Astrocyte of the spinal cord (primary cell): ENCODE results near the gene PHLPP1.
"Not testable (repeated sequence)": the region's sequence is repeated elsewhere in the genome, so short reads cannot be mapped to it uniquely, and the experiment has no call there.

Experiments used
- DNase-seq: peaks from one replicate; pipeline ENCODE4 v3.0.0; 2011; ENCODE audit warnings: low read depth, low spot score
- H3K4me3 ChIP-seq: 2 replicates; pipeline ENCODE4 v1.5.1; 2011; ENCODE audit warnings: low read depth, mild to moderate bottlenecking, low read length, moderate library complexity
- CTCF ChIP-seq: IDR thresholded peaks from 2 replicates; pipeline ENCODE4 v1.5.1; 2012; ENCODE audit warnings: low read depth, mild to moderate bottlenecking, low read length, inconsistent platforms
- in situ Hi-C: cut with HindIII; loops from 2 replicates; pipeline ENCODE4 v1.10.0; 2017; ENCODE audit warnings: low sequenced_read_pairs

The PHLPP1 gene

GRCh38 chr18:62734290-62734689 is 18.9 kb downstream of the PHLPP1 start:
- H3K4me3 ChIP-seq = no peak overlapping the region
- no peak for TF ChIP-seq CTCF
- no peak for DNase-seq
- in situ Hi-C loops = no loop called here

- no peak overlapping the region for H3K4me3 ChIP-seq
- in situ Hi-C loops = no loop called here
- no peak for TF ChIP-seq CTCF
- no peak for DNase-seq
These were observed 20.0 kb downstream of the PHLPP1 start for GRCh38 chr18:62735387-62735786.

- TF ChIP-seq CTCF = no peak
- in situ Hi-C loops = no loop called here
- DNase-seq = no peak
- no peak overlapping the region for H3K4me3 ChIP-seq
These were observed 20.9 kb downstream of the PHLPP1 start for GRCh38 chr18:62736077-62736855.

- H3K4me3 ChIP-seq = no peak overlapping the region
- TF ChIP-seq CTCF = no peak
These were observed 22.0 kb downstream of the PHLPP1 start for GRCh38 chr18:62737241-62737873.

GRCh38 chr18:62738639-62739038 is 23.3 kb downstream of the PHLPP1 start:
- no peak overlapping the region for H3K4me3 ChIP-seq
- TF ChIP-seq CTCF = no peak
- DNase-seq = no peak
- in situ Hi-C loops = no loop called here

More at GRCh38 chr18:62737241-62737873, 22.0 kb downstream of the PHLPP1 start:
- DNase-seq = no peak
- in situ Hi-C loops = no loop called here

- H3K4me3 ChIP-seq = no peak overlapping the region
- no peak for TF ChIP-seq CTCF
- DNase-seq = no peak
- in situ Hi-C loops = no loop called here
These were observed 24.6 kb downstream of the PHLPP1 start for GRCh38 chr18:62739911-62740310.

DNA sequence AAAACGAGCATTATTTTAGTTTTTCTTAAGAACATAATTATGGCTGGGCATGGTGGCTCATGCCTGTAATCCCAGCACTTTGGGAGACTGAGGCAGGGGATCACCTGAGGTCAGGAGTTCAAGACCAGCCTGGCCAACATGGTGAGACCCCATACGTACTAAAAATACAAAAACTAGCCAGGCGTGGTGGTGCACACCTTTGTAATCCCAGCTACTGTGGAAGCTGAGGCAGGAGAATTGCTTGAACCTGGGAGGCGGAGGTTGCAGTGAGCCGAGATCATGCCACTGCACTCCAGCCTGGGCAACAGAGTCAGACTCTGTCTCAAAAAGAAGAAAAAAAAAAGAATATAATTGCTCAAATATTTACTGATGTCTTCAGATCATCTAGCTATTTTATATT is 25.3 kb downstream of the PHLPP1 start:
- DNase-seq, H3K4me3 ChIP-seq, in situ Hi-C loops: not testable (repeated sequence)
